HUES6 (cell line): Measurements from ENCODE around the gene EXTL2.
"Not testable (repeated sequence)": the region's sequence is repeated elsewhere in the genome, so short reads cannot be mapped to it uniquely, and the experiment has no call there.

Source experiments
- H3K27ac ChIP-seq: 2 replicates; pipeline ENCODE4 v1.7.0; 2013; ENCODE audit warnings: low read depth, mild to moderate bottlenecking, low read length, inconsistent platforms
- H3K27me3 ChIP-seq: 2 replicates; pipeline ENCODE4 v1.6.1; 2013; ENCODE audit warnings: low read length; ENCODE audit not compliant: control insufficient read depth, insufficient read depth
- H3K36me3 ChIP-seq: 2 replicates; pipeline ENCODE4 v1.6.1; 2013; ENCODE audit warnings: low read length; ENCODE audit not compliant: control insufficient read depth, insufficient read depth
- H3K4me1 ChIP-seq: 2 replicates; pipeline ENCODE4 v1.6.1; 2013; ENCODE audit warnings: low read length; ENCODE audit not compliant: control insufficient read depth, insufficient read depth
- H3K4me3 ChIP-seq: 2 replicates; pipeline ENCODE4 v1.5.1; 2013; ENCODE audit warnings: low read depth, low read length
- H3K9ac ChIP-seq: one replicate; pipeline ENCODE4 v1.6.1; 2013; ENCODE audit warnings: mild to moderate bottlenecking, low read length
- H3K9me3 ChIP-seq: 2 replicates; pipeline ENCODE4 v1.6.1; 2013; ENCODE audit warnings: low read depth, low read length; ENCODE audit not compliant: control insufficient read depth, insufficient read depth

EXTL2 gene

GRCh38 chr1:100896481-100896982 lies 1.9 kb upstream of the EXTL2 start:
- H3K27ac ChIP-seq: peak overlapping the region; percentile 66; the same call in 1 of the 2 replicates
- peaks cover 3% of the 10 kb centered on the region for H3K4me1 ChIP-seq
- peaks cover 4% of the 10 kb centered on the region; the same call in 1 of the 2 replicates for H3K9me3 ChIP-seq
- peaks cover 40% of the 10 kb centered on the region for H3K36me3 ChIP-seq
- H3K9ac ChIP-seq: peak overlapping the region; percentile 88
- no peaks in the 10 kb centered on the region for H3K27me3 ChIP-seq
- H3K4me3 ChIP-seq: peak overlapping the region; percentile 95

GRCh38 chr1:100895540-100896480 lies 1.2 kb upstream of the EXTL2 start, which contains the start of gene SLC30A7:
SLC30A7 (plus strand) TSS chr1:100896090; CDS start chr1:100896263, 173 bp downstream.
- Histone ChIP-seq H3K4me3 (peak within 1 kb of the TSS; percentile 95), H3K9ac (peak within 1 kb of the TSS; percentile 88), H3K9me3 (peaks cover 10% of the 10 kb centered on the region), H3K27ac (peak within 1 kb of the TSS; percentile 66), H3K27me3 (no peaks in the 10 kb centered on the region), H3K4me1 (peaks cover 3% of the 10 kb centered on the region), H3K36me3 (peaks cover 40% of the 10 kb centered on the region)

GRCh38 chr1:100893718-100894117 lies 924 bp downstream of the EXTL2 start:
- H3K27me3 ChIP-seq: no peaks in the 10 kb centered on the region
- H3K27ac ChIP-seq: no peak overlapping the region
- peak overlapping the region; percentile 95 for H3K4me3 ChIP-seq
- H3K9ac ChIP-seq: no peak overlapping the region
- H3K36me3 ChIP-seq: peaks cover 37% of the 10 kb centered on the region
- H3K4me1 ChIP-seq: peaks cover 3% of the 10 kb centered on the region
- peaks cover 30% of the 10 kb centered on the region for H3K9me3 ChIP-seq

DNA sequence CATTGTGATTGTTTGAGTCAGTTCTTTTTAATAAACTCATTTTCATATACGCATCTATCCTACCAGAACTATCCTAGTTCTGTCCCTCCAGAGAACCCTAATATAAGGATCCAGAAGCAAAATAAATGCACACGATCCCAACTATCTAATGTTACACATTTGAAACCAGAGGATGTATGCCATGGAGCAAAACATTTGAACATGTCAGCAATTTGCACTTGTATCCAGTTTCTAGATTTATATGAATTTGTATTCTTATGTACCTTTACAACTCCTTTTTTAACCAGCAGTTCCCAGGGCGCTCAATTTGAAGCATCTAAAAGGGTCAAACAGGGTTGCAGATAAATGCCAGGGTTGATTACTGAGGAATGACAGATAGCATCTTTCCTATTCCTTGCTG lies 2.1 kb downstream of the EXTL2 start:
- no peak overlapping the region for H3K9ac ChIP-seq
- no peaks in the 10 kb centered on the region for H3K27me3 ChIP-seq
- no peak overlapping the region for H3K4me3 ChIP-seq
- H3K36me3 ChIP-seq: peaks cover 46% of the 10 kb centered on the region
- H3K27ac ChIP-seq: no peak overlapping the region
- H3K9me3 ChIP-seq: peaks cover 32% of the 10 kb centered on the region
- H3K4me1 ChIP-seq: peaks cover 3% of the 10 kb centered on the region

DNA sequence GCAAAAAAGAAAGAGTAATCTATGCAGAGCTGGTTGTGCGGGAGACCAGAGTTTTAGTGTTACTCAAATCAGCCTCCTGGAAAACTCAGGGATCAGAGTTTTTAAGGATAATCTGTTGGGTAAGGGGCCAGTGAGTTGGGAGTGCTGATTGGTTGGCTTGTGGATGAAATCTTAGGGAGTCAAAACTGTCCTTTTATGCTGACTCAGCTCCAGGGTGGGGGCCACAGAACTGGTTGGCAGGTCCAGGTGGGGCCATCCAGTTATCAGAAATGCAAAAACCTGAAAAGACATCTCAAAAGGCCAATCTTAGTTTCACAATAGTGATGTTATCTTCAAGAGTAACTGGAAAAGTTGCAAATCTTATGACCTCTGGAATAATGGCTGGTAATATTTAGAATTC lies 3.3 kb downstream of the EXTL2 start:
- Histone ChIP-seq H3K9me3 (peaks cover 32% of the 10 kb centered on the region), H3K27ac (no peak overlapping the region), H3K36me3 (peaks cover 55% of the 10 kb centered on the region)

DNA sequence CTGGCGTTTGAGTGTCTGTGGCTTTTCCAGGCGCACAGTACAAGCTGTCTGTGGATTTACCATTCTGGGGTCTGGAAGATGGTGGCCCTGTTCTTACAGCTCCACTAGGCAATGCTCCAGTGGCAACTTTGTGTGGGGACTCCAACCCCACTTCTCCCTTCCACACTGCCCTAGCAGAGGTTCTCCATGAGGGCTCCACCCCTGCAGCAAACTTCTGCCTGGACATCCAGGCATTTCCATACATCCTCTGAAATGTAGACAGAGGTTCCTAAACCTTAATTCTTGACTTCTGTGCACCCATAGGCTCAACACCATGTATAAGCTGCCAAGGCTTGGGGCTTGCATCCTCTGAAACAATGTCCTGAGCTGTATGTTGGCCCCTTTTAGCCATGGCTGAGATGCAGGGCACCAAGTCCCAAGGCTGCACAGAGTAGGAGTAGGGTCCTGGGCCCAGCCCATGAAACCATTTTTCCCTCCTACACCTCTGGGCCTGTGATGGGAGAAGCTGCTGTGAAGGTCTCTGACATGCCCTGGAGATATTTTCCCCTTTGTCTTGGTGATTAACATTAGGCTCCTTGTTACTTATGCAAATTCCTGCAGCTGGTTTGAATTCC lies 4.7 kb downstream of the EXTL2 start:
- H3K27me3 ChIP-seq, H3K4me1 ChIP-seq, H3K27ac ChIP-seq, H3K4me3 ChIP-seq, H3K9ac ChIP-seq: not testable (repeated sequence)
- peaks cover 32% of the 10 kb centered on the region for H3K9me3 ChIP-seq
- H3K36me3 ChIP-seq: peaks cover 61% of the 10 kb centered on the region

More for the DNA sequence above, 3.3 kb downstream of the EXTL2 start:
- peaks cover 3% of the 10 kb centered on the region; the same call in 1 of the 2 replicates for H3K4me1 ChIP-seq
- H3K9ac ChIP-seq: no peak overlapping the region
- no peaks in the 10 kb centered on the region for H3K27me3 ChIP-seq
- no peak overlapping the region for H3K4me3 ChIP-seq

DNA sequence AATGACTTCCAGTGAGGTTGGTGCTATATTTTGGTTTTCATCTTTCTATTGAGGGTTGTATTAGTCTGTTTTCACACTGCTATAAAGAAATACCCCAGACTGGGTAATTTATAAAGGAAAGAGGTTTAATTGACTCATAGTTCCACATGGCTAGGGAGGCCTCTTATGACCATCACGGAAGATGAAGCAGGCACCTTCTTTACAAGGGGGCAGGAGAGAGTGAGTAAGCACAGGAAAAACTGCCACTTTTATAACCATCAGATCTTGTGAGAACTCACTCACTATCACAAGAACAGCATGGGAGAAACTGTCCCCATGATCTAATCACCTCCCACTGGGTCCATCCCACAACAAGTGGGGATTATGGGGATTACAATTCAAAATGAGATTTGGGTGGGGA lies 5.6 kb downstream of the EXTL2 start:
- not testable (repeated sequence) for H3K27ac ChIP-seq, H3K4me1 ChIP-seq, H3K4me3 ChIP-seq, H3K27me3 ChIP-seq, H3K9ac ChIP-seq
- Histone ChIP-seq H3K9me3 (peaks cover 32% of the 10 kb centered on the region), H3K36me3 (peaks cover 61% of the 10 kb centered on the region)

- no peaks in the 10 kb centered on the region for H3K27me3 ChIP-seq
- peaks cover 28% of the 10 kb centered on the region for H3K36me3 ChIP-seq
- H3K4me1 ChIP-seq: no peaks in the 10 kb centered on the region
- H3K9me3 ChIP-seq: peaks cover 4% of the 10 kb centered on the region; the same call in 1 of the 2 replicates
- no peak overlapping the region for H3K27ac ChIP-seq
- H3K4me3 ChIP-seq: no peak overlapping the region
- H3K9ac ChIP-seq: no peak overlapping the region
Measured at GRCh38 chr1:100883963-100884362, 10.7 kb downstream of the EXTL2 start.

- Histone ChIP-seq H3K9me3 (no peaks in the 10 kb centered on the region), H3K27ac (no peak overlapping the region), H3K4me1 (no peaks in the 10 kb centered on the region), H3K36me3 (peaks cover 22% of the 10 kb centered on the region), H3K27me3 (no peaks in the 10 kb centered on the region), H3K4me3 (no peak overlapping the region), H3K9ac (no peak overlapping the region)
Measured at GRCh38 chr1:100882698-100883097, 11.9 kb downstream of the EXTL2 start.

GRCh38 chr1:100881687-100882086 lies 13.0 kb downstream of the EXTL2 start:
- H3K36me3 ChIP-seq: peaks cover 24% of the 10 kb centered on the region
- H3K9me3 ChIP-seq: no peaks in the 10 kb centered on the region
- H3K9ac ChIP-seq: no peak overlapping the region
- H3K4me1 ChIP-seq: no peaks in the 10 kb centered on the region
- H3K27me3 ChIP-seq: no peaks in the 10 kb centered on the region
- H3K27ac ChIP-seq: no peak overlapping the region
- H3K4me3 ChIP-seq: no peak overlapping the region

DNA sequence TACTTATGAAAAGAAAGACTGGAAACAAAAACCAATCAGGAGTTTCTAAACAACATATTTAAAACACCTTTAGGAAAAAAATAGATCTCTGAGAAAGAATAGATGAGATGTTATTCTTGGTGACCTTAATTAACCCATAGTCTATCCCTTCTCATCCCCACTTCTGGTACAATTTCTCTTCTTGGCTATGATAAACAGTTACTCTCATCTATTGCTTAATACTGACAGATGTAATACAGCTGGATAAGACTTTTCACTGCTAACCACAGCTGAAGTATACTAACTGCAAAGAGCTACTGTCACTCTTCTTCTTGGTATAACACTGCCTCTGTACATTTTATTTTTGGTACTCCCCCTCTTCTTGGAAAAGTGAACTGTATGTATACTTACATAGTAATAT lies 15.2 kb downstream of the EXTL2 start:
- Histone ChIP-seq H3K27ac (no peak overlapping the region), H3K4me1 (no peaks in the 10 kb centered on the region), H3K27me3 (no peaks in the 10 kb centered on the region), H3K36me3 (peaks cover 29% of the 10 kb centered on the region), H3K4me3 (no peak overlapping the region), H3K9me3 (no peaks in the 10 kb centered on the region), H3K9ac (no peak overlapping the region)
